Measurements from ENCODE around the gene TINAG. TPM values are rescaled to one million over a fixed set of nuclear protein-coding genes. Genes with fewer than 3 reads are reported as not detected.
"Not testable (repeated sequence)": the region's sequence is repeated elsewhere in the genome, so short reads cannot be mapped to it uniquely, and the experiment has no call there.

TINAG gene
- total RNA-seq, 1 donor from 2014 or later = not detected

GRCh38 chr6:54327631-54328030 is 19.4 kb downstream of the TINAG start:
- TF ChIP-seq CTCF (IDR thresholded peaks at IDR 0.05) = no peak
- H3K27ac ChIP-seq = no peak overlapping the region
- no peaks in the 10 kb centered on the region for H3K9me3 ChIP-seq
- no peaks in the 10 kb centered on the region for H3K27me3 ChIP-seq (ENCODE audit: low read depth)
- no peaks in the 10 kb centered on the region for H3K4me1 ChIP-seq
- DNase-seq (no peak), ATAC-seq (no peak)
- H3K36me3 ChIP-seq = no peaks in the 10 kb centered on the region
- intact Hi-C loops (cut with DNase I) = no loop called here
- no peak overlapping the region for H3K4me3 ChIP-seq

- H3K27me3 ChIP-seq (ENCODE audit: low read depth); ATAC-seq; H3K36me3 ChIP-seq; DNase-seq; H3K9me3 ChIP-seq; H3K4me3 ChIP-seq; H3K27ac ChIP-seq; H3K4me1 ChIP-seq; intact Hi-C loops (cut with DNase I): not testable (repeated sequence)
Measured at GRCh38 chr6:54331571-54331970, 23.3 kb downstream of the TINAG start.

GRCh38 chr6:54335871-54336270 is 27.6 kb downstream of the TINAG start:
- Histone ChIP-seq H3K9me3 (no peaks in the 10 kb centered on the region), H3K4me3 (no peak overlapping the region), H3K27ac (no peak overlapping the region), H3K36me3 (no peaks in the 10 kb centered on the region), H3K27me3 (ENCODE audit: low read depth) (no peaks in the 10 kb centered on the region), H3K4me1 (no peaks in the 10 kb centered on the region)
- DNase-seq = no peak
- no peak for TF ChIP-seq CTCF (IDR thresholded peaks at IDR 0.05)
- no peak for ATAC-seq
- intact Hi-C loops (cut with DNase I) = no loop called here

GRCh38 chr6:54353975-54354374 is 45.7 kb downstream of the TINAG start:
- no peaks in the 10 kb centered on the region for H3K36me3 ChIP-seq
- no peak for TF ChIP-seq CTCF (IDR thresholded peaks at IDR 0.05)
- intact Hi-C loops (cut with DNase I) = no loop called here
- H3K4me1 ChIP-seq = no peaks in the 10 kb centered on the region
- H3K27ac ChIP-seq = no peak overlapping the region
- DNase-seq = no peak
- no peaks in the 10 kb centered on the region for H3K27me3 ChIP-seq (ENCODE audit: low read depth)
- no peak overlapping the region for H3K4me3 ChIP-seq
- no peak for ATAC-seq
- H3K9me3 ChIP-seq = no peaks in the 10 kb centered on the region

GRCh38 chr6:54354608-54355007 is 46.4 kb downstream of the TINAG start:
- no peak for DNase-seq
- intact Hi-C loops (cut with DNase I) = no loop called here
- no peaks in the 10 kb centered on the region for H3K4me1 ChIP-seq
- H3K9me3 ChIP-seq = no peaks in the 10 kb centered on the region
- no peaks in the 10 kb centered on the region for H3K27me3 ChIP-seq (ENCODE audit: low read depth)
- no peak overlapping the region for H3K27ac ChIP-seq
- no peaks in the 10 kb centered on the region for H3K36me3 ChIP-seq
- H3K4me3 ChIP-seq = no peak overlapping the region
- no peak for TF ChIP-seq CTCF (IDR thresholded peaks at IDR 0.05)
- no peak for ATAC-seq

- DNase-seq (no peak), ATAC-seq (no peak)
- H3K36me3 ChIP-seq = no peaks in the 10 kb centered on the region
- H3K4me1 ChIP-seq = no peaks in the 10 kb centered on the region
- no peaks in the 10 kb centered on the region for H3K27me3 ChIP-seq (ENCODE audit: low read depth)
- H3K4me3 ChIP-seq = no peak overlapping the region
- no peak overlapping the region for H3K27ac ChIP-seq
- intact Hi-C loops (cut with DNase I) = no loop called here
- H3K9me3 ChIP-seq = no peaks in the 10 kb centered on the region
- TF ChIP-seq CTCF (IDR thresholded peaks at IDR 0.05) = no peak
Measured at GRCh38 chr6:54357141-54357540, 48.9 kb downstream of the TINAG start.
